A673 (cell line): ENCODE results near the gene CPHXL2.

Experiments
- CTCF ChIP-seq: fragments of 300-800, 200-600 bp; sonication (generic); conservative IDR thresholded peaks from 2 replicates; pipeline ENCODE4 v1.5.1; 2017; ENCODE audit warnings: low read depth, mild to moderate bottlenecking, antibody characterized with exemption, low read length, moderate library complexity, mixed read lengths
- EZH2 ChIP-seq: fragments of 200-600 bp; sonication (generic); IDR thresholded peaks from 2 replicates; pipeline ENCODE4 v1.6.1; 2017; ENCODE audit warnings: borderline replicate concordance, low read depth, mild to moderate bottlenecking, mixed read lengths, antibody characterized with exemption, low read length; ENCODE audit not compliant: poor library complexity, severe bottlenecking

DNA sequence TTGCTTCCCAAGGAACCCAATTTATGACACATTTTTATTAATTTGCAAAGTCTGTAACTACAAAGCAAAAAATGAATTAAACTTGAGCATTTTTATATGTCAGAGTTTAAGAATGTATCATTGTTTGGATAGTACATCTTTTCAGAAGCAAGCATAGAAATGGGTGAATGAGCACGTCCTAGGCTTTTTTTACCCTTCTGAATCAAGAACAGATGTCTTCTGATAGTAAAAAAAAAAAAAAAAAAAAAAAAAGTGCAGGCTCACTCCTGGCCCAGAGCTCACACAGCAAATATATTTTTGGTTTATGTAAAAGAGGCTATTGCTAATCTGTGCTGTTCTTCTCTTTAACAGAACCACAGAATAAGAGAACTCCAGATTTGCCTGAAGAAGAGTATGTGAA lies 22.9 kb downstream of the CPHXL2 start:
- no peak for TF ChIP-seq CTCF
- TF ChIP-seq EZH2, result no peak
